GM12878 (cell line): ENCODE results near the gene LMF2. TPM values are rescaled to one million over a fixed set of nuclear protein-coding genes. Genes with fewer than 3 reads are reported as not detected.

Source experiments
- ASH2L ChIP-seq: fragments of 300-600, 200-600 bp; sonication (generic); IDR thresholded peaks from 2 replicates; pipeline ENCODE4 v1.6.1; 2017; ENCODE audit warnings: low read depth, mild to moderate bottlenecking, borderline replicate concordance
- BACH1 ChIP-seq: fragments of 450-650 bp; IDR thresholded peaks from 2 replicates; pipeline ENCODE4 v1.6.1; 2017; ENCODE audit warnings: mild to moderate bottlenecking, borderline replicate concordance
- BCL11A ChIP-seq: IDR thresholded peaks from 2 replicates; pipeline ENCODE4 v1.6.1; 2011; ENCODE audit warnings: low read depth, low read length
- CHD2 ChIP-seq: IDR thresholded peaks from 2 replicates; pipeline ENCODE4 v1.6.1; 2011; ENCODE audit warnings: low read depth, low read length, improper control_type of control experiment, borderline replicate concordance
- ESRRA ChIP-seq: IDR thresholded peaks from 2 replicates; pipeline ENCODE4 v1.6.1; 2012; ENCODE audit warnings: mild to moderate bottlenecking, low read length, improper control_type of control experiment
- FOXK2 ChIP-seq: fragments of 450-650 bp; IDR thresholded peaks from 2 replicates; pipeline ENCODE4 v1.6.1; 2017; ENCODE audit warnings: mild to moderate bottlenecking, moderate library complexity
- MYC ChIP-seq: IDR thresholded peaks from 2 replicates; pipeline ENCODE4 v1.6.1; 2011; ENCODE audit warnings: mild to moderate bottlenecking, low read length, moderate library complexity, inconsistent platforms; ENCODE audit not compliant: insufficient read depth, insufficient replicate concordance, insufficient read length, severe bottlenecking
- NR2F1 ChIP-seq: fragments of 450-650 bp; conservative IDR thresholded peaks from 2 replicates; pipeline ENCODE4 v1.6.1; 2017; ENCODE audit warnings: mild to moderate bottlenecking
- PAX8 ChIP-seq: fragments of 450-650 bp; IDR thresholded peaks from 2 replicates; pipeline ENCODE4 v1.6.1; 2017; ENCODE audit warnings: mild to moderate bottlenecking, moderate library complexity
- PML ChIP-seq: IDR thresholded peaks from 2 replicates; pipeline ENCODE4 v1.6.1; 2012; ENCODE audit warnings: low read length, inconsistent platforms
- RAD51 ChIP-seq: fragments of 450-650 bp; IDR thresholded peaks from 2 replicates; pipeline ENCODE4 v1.6.1; 2016; ENCODE audit warnings: moderate library complexity, mild to moderate bottlenecking, inconsistent platforms
- RCOR1 ChIP-seq: conservative IDR thresholded peaks from 2 replicates; pipeline ENCODE4 v1.6.1; 2012; ENCODE audit warnings: low read depth, low read length, improper control_type of control experiment
- RELA ChIP-seq: fragments of 450-650 bp; IDR thresholded peaks from 2 replicates; pipeline ENCODE4 v1.8.0; 2014; ENCODE audit warnings: borderline replicate concordance; ENCODE audit not compliant: partially characterized antibody
- SIN3A ChIP-seq: IDR thresholded peaks from 2 replicates; pipeline ENCODE4 v1.6.1; 2012; ENCODE audit warnings: low read depth, low read length, improper control_type of control experiment
- SMAD1 ChIP-seq: fragments of 450-650 bp; IDR thresholded peaks from 2 replicates; pipeline ENCODE4 v1.6.1; 2018; ENCODE audit warnings: mild to moderate bottlenecking, low read depth; ENCODE audit not compliant: partially characterized antibody
- SMAD5 ChIP-seq: IDR thresholded peaks from 2 replicates; pipeline ENCODE4 v1.6.1; 2016; ENCODE audit warnings: antibody characterized with exemption, low read depth
- SMC3 ChIP-seq: IDR thresholded peaks from 2 replicates; pipeline ENCODE4 v1.6.1; 2011; ENCODE audit warnings: low read length, improper control_type of control experiment, borderline replicate concordance
- SPI1 ChIP-seq: IDR thresholded peaks from 2 replicates; pipeline ENCODE4 v1.6.1; 2011; ENCODE audit warnings: low read depth, mild to moderate bottlenecking, low read length, moderate library complexity, borderline replicate concordance; ENCODE audit not compliant: insufficient read depth
- SREBF2 ChIP-seq: IDR thresholded peaks from 2 replicates; pipeline ENCODE4 v1.6.1; 2012; ENCODE audit warnings: mild to moderate bottlenecking, low read length
- TBL1XR1 ChIP-seq: IDR thresholded peaks from 2 replicates; pipeline ENCODE4 v1.6.1; 2012; ENCODE audit warnings: low read depth, low read length, improper control_type of control experiment
- USF2 ChIP-seq: IDR thresholded peaks from 2 replicates; pipeline ENCODE4 v1.6.1; 2011; ENCODE audit warnings: low read depth, low read length, improper control_type of control experiment, borderline replicate concordance
- YY1 ChIP-seq: IDR thresholded peaks from 2 replicates; pipeline ENCODE4 v1.6.1; 2011; ENCODE audit warnings: low read depth, mild to moderate bottlenecking, low read length
- ZBTB33 ChIP-seq: fragments of 450-650 bp; IDR thresholded peaks from 2 replicates; pipeline ENCODE4 v1.6.1; 2017; ENCODE audit warnings: mild to moderate bottlenecking
- ZNF384 ChIP-seq: IDR thresholded peaks from 2 replicates; pipeline ENCODE4 v1.6.1; 2012; ENCODE audit warnings: low read depth, mild to moderate bottlenecking, low read length, improper control_type of control experiment, borderline replicate concordance
- ZNF592 ChIP-seq: fragments of 450-650 bp; IDR thresholded peaks from 2 replicates; pipeline ENCODE4 v1.6.1; 2017; ENCODE audit warnings: mild to moderate bottlenecking, moderate library complexity
- polyA plus RNA-seq, 11 experiments: library from polyadenylated mRNA; depleted of rRNA in 4 of 11; unstranded in 6 of 11; stranded (reverse) in 5 of 11; fragments of >200 nt; fragmentation: Nextera tagmentation in 4 of 11; fragmentation: Illumina TruSeq in 1 of 11; extraction: Ambion mirVana in 4 of 11; extraction: Trizol in 1 of 11; gene quantifications; 1 replicate in 1 of 11; 2 replicates in 10 of 11; pipeline versions ENCODE4 v1.2.1 to v1.2.3, GENCODE V29; 2011 to 2016; ENCODE audit warnings: inconsistent platforms in 2 of 11, missing spikeins in 2 of 11, low read depth in 1 of 11
- total RNA-seq, 4 experiments: library from RNA; depleted of rRNA in 3 of 4; stranded (reverse); fragments of >200 nt in 3 of 4; fragmentation: Illumina TruSeq in 1 of 4; extraction: Trizol in 1 of 4; gene quantifications; 2 replicates each; pipeline versions ENCODE4 v1.2.1 to v1.2.3, GENCODE V29; 2013 to 2021

LMF2 gene
- total and polyA plus RNA-seq, 10 of the 15 experiments (the other 5 are each of a cell fraction or from before 2014, with no cell fraction given) = 0.08 to 57.5 (median 21.2) TPM

GRCh38 chr22:50526108-50526833 lies 18.8 kb upstream of the LMF2 start (continued):
- TF ChIP-seq YY1 = no peak; the same call in 1 of the 2 replicates
- no peak for TF ChIP-seq ZNF384
- 0 out of 2 replicates have a peak, but pooled peaks have one; percentile 11 for TF ChIP-seq SPI1
- no peak for TF ChIP-seq ASH2L
- TF ChIP-seq USF2 = no peak; the same call in 1 of the 2 replicates
- TF ChIP-seq ESRRA = no peak
- no peak for TF ChIP-seq PAX8
- TF ChIP-seq BACH1 = peak; percentile 99
- TF ChIP-seq NR2F1 = peak; percentile 72
- no peak for TF ChIP-seq FOXK2
- no peak for TF ChIP-seq ZBTB33
- TF ChIP-seq ZNF592 = peak; percentile 87
- no peak; the same call in 1 of the 2 replicates for TF ChIP-seq SMAD5
- peak; percentile 69 for TF ChIP-seq RELA
- no peak for TF ChIP-seq RCOR1
- no peak for TF ChIP-seq SREBF2
- TF ChIP-seq MYC = peak; percentile 35
- no peak for TF ChIP-seq RAD51
- TF ChIP-seq CHD2 = 0 out of 2 replicates have a peak, but pooled peaks have one; percentile 17
- no peak for TF ChIP-seq PML
- no peak for TF ChIP-seq SMAD1
- no peak; the same call in 1 of the 2 replicates for TF ChIP-seq SMC3
- no peak for TF ChIP-seq TBL1XR1
- TF ChIP-seq SIN3A = no peak
- no peak for TF ChIP-seq BCL11A
